ENCODE data around the gene CLEC2D. TPM values are rescaled to one million over a fixed set of nuclear protein-coding genes. Genes with fewer than 3 reads are reported as not detected.

The CLEC2D gene
- total RNA-seq, 1 experiment from 2014 or later = 1.9 TPM

- POLR2A ChIA-PET = no interaction called here
Observed at GRCh38 chr12:9625019-9625418, 44.5 kb upstream of the CLEC2D start.

More at GRCh38 chr12:9625019-9625418, 44.5 kb upstream of the CLEC2D start:
- no peak overlapping the region for H2AFZ ChIP-seq (ENCODE audit: low read depth, low read length, poor library complexity, severe bottlenecking)
- DNase-seq (ENCODE audit: low read depth, low spot score) = no peak
- H3K36me3 ChIP-seq (ENCODE audit: control insufficient read depth in 1 of 2, insufficient read depth in 2 of 2, low read length in 2 of 2) = no peaks in the 10 kb centered on the region
- H3K27ac ChIP-seq (ENCODE audit: low read depth, low read length) = no peak overlapping the region
- H3K4me3 ChIP-seq (replicated peaks in 1 of 2; ENCODE audit: low read depth in 1 of 2, low read length in 2 of 2) = no peak overlapping the region
- RAD21 ChIA-PET (ENCODE audit: low non-redundant PET in 1 of 2, low total read pairs in 2 of 2, uncharacterized antibody in 2 of 2, unreplicated experiment in 2 of 2) = no interaction called here
- no peaks in the 10 kb centered on the region for H3K4me1 ChIP-seq (ENCODE audit: control insufficient read depth in 1 of 2, insufficient read depth in 2 of 2, low read length in 2 of 2)
- no peak for ATAC-seq
- no peaks in the 10 kb centered on the region for H4K20me1 ChIP-seq (ENCODE audit: insufficient read depth)
- H3K9me3 ChIP-seq (ENCODE audit: control insufficient read depth in 1 of 2, insufficient read depth in 1 of 2, low read depth in 1 of 2, low read length in 2 of 2) = no peaks in the 10 kb centered on the region
- no peaks in the 10 kb centered on the region for H3K79me2 ChIP-seq (ENCODE audit: insufficient read depth, low read length)
- CTCF ChIA-PET = no interaction called here
- H3K9me2 ChIP-seq (ENCODE audit: insufficient read depth) = no peaks in the 10 kb centered on the region
- intact Hi-C loops (cut with micrococcal nuclease) = no loop called here
- TF ChIP-seq REST (IDR thresholded peaks at IDR 0.05; ENCODE audit: low read depth) = no peak
- H3K9ac ChIP-seq (ENCODE audit: low read length) = no peak overlapping the region
- H3K4me2 ChIP-seq (ENCODE audit: low read length) = no peak overlapping the region
- no TSS peak for BruUV-seq (replicated peaks)
- no peaks in the 10 kb centered on the region for H3K27me3 ChIP-seq (ENCODE audit: insufficient read depth, low read length)
